Measurements from ENCODE around the gene TANK.

DNA sequence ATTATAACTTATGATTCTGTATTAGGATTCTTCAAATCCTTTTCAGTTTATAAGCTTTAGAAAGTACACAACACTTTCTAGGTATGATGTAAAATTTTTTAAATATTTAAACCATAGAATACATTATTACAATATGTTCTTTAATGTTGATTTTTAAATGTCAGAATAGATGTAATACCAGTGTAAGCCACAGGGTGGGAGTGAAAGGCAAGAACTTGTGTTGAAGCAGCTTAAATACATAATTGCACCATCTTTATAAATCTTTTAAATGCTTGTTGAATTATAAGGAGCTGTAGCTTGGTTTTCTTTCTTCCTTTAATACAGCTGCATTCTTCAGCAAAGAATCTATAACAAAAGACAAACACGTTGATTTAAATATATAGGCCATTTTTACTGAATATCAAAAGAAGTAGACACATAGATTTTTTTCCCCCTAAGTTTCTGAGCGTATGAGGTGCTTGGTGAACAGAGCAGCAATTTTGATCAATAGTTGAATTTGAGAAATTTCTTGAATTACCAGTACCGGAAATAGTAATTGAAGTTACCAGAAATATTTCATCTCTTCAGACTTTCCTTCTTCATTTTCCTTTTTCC, 63.0 kb downstream of the TANK start:
- no peak for TF ChIP-seq POLR2AphosphoS5 (IDR thresholded peaks at IDR 0.05)
- TF ChIP-seq, protein P1, sequence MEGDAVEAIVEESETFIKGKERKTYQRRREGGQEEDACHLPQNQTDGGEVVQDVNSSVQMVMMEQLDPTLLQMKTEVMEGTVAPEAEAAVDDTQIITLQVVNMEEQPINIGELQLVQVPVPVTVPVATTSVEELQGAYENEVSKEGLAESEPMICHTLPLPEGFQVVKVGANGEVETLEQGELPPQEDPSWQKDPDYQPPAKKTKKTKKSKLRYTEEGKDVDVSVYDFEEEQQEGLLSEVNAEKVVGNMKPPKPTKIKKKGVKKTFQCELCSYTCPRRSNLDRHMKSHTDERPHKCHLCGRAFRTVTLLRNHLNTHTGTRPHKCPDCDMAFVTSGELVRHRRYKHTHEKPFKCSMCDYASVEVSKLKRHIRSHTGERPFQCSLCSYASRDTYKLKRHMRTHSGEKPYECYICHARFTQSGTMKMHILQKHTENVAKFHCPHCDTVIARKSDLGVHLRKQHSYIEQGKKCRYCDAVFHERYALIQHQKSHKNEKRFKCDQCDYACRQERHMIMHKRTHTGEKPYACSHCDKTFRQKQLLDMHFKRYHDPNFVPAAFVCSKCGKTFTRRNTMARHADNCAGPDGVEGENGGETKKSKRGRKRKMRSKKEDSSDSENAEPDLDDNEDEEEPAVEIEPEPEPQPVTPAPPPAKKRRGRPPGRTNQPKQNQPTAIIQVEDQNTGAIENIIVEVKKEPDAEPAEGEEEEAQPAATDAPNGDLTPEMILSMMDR (IDR thresholded peaks at IDR 0.05), result peak; percentile 37 to 76 (median 66)
